MG63 (cell line): Measurements from ENCODE around the gene BRINP1. TPM values are rescaled to one million over a fixed set of nuclear protein-coding genes. Genes with fewer than 3 reads are reported as not detected.

ENCODE experiments used
- DNase-seq: peaks from one replicate; pipeline ENCODE4 v3.0.0-alpha.2; 2020
- H3K27me3 ChIP-seq: fragments of 250-450 bp; sonication (Bioruptor Pico); 2 replicates; pipeline ENCODE4 v1.5.1; 2020; ENCODE audit warnings: mild to moderate bottlenecking, moderate library complexity
- H3K36me3 ChIP-seq: fragments of 250-450 bp; sonication (Bioruptor Pico); 2 replicates; pipeline ENCODE4 v1.5.1; 2020; ENCODE audit warnings: mild to moderate bottlenecking, moderate library complexity
- H3K4me3 ChIP-seq: fragments of 250-450 bp; sonication (Bioruptor Pico); 2 replicates; pipeline ENCODE4 v1.5.1; 2020; ENCODE audit warnings: mild to moderate bottlenecking, moderate library complexity
- H3K9me3 ChIP-seq: fragments of 250-450 bp; sonication (Bioruptor Pico); 2 replicates; pipeline ENCODE4 v1.5.1; 2020; ENCODE audit warnings: mild to moderate bottlenecking, moderate library complexity
- total RNA-seq: library from RNA; depleted of rRNA; stranded (reverse); fragments of >200 nt; shearing (Covaris generic); gene quantifications from 2 replicates; pipeline ENCODE4 v1.2.3, GENCODE V29; 2014; ENCODE audit warnings: low replicate concordance

The BRINP1 gene
- total RNA-seq, 1 experiment from 2014 or later = 0.49 TPM

DNA sequence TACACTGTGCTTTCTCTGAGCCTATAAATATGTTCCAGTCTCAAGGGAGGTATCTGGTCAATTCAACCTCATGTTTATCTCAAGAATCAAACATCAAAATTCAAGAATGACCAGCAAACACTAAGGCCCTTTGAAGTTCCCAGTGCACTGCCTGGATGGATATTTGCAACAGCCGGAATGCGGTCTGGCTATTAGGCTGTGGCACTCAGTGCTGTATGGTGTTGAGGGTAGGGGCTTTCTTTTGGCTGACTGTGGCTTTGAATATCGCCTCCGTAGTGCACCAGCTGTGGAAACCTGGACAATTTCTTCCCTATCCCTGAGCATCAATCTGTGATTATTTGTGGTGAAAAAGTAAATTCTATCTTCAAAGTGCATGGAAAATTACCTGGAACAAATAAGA, 220.4 kb downstream of the BRINP1 start:
- DNase-seq = no peak
- no peak overlapping the region for H3K4me3 ChIP-seq
- no peaks in the 10 kb centered on the region for H3K36me3 ChIP-seq
- no peaks in the 10 kb centered on the region for H3K9me3 ChIP-seq
- H3K27me3 ChIP-seq = no peaks in the 10 kb centered on the region

DNA sequence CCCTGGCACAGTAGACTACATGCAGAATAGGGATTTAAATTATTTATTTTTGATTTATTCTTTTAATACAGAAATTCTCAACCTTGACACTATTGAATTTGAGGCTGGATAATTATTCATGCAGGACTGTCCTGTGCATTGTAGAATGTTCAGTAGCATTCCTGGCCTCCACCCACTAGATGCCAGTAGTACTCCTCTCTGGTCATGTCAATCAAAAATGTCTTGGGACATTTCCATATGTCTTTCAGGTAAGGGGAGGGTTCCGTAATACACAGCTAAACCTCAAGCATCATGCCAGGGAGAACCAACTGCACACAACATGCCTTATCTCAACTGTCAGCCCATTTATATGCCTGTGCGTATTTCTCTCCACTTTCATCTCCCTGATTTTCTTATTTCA, 231.8 kb downstream of the BRINP1 start:
- no peaks in the 10 kb centered on the region for H3K27me3 ChIP-seq
- no peaks in the 10 kb centered on the region for H3K36me3 ChIP-seq
- no peak overlapping the region for H3K4me3 ChIP-seq
- no peaks in the 10 kb centered on the region for H3K9me3 ChIP-seq
- DNase-seq = no peak

DNA sequence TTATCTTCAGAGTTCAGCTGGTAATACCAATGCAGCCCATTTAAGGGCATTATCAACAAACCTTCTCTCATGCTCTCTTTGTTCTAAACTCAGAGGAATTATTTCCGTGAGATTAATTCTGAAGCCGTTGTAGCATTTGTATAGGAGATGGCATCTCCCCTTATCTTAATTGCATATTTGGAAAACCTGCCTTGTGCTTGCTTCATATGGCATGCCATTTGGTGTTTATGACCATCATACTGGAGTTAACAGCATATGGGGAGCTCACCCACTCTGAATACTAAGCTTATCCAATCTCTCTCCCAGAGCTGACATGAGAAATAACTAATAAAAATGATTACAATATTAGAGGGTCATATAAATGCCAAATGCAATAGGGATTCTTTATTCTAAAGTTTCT, 243.2 kb downstream of the BRINP1 start:
- no peak for DNase-seq
- no peaks in the 10 kb centered on the region for H3K36me3 ChIP-seq
- H3K4me3 ChIP-seq = no peak overlapping the region
- no peaks in the 10 kb centered on the region for H3K9me3 ChIP-seq
- 0 out of 2 replicates have a peak, but pooled peaks cover 2% of the 10 kb centered on the region for H3K27me3 ChIP-seq

DNA sequence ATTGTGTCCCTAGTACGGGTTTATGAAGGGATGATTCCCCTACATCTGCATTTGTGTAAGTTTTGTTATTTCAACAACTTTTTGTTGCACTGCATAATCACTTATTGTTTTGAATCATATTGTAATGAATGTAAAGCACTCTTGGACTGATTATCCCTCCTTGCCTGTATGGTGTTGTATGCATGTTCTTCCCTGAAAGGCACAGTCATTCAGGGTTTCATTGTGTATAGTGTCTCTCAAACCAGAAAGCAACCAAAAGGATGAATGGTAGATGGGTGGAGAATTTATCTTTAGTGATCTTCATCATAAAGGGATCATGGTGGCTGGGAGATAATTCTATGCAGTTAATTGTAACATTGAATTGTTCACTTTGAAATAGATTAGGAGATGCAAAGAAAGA, 247.3 kb downstream of the BRINP1 start:
- Histone ChIP-seq H3K4me3 (no peak overlapping the region), H3K36me3 (no peaks in the 10 kb centered on the region), H3K9me3 (no peaks in the 10 kb centered on the region), H3K27me3 (no peaks in the 10 kb centered on the region)
- DNase-seq = no peak

DNA sequence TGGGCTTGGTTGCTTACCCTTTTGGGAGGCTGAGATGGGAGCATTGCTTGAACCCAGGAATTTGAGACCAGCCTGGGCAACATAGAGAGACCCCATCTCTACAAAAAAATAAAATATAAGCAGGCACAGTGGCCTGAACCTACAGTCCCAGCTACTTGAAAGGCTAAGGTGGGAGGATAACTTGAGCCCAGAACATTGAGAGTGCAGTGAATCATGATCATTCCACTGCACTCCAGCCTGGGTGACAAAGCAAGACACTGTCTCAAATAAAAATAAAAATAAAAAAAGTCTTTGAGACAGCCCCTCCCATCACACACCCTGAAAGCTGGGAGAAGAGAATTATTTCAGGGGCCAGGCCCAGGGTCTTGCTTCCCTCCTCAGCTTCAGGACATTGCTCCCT, 251.8 kb downstream of the BRINP1 start:
- no peak overlapping the region for H3K4me3 ChIP-seq
- no peaks in the 10 kb centered on the region for H3K9me3 ChIP-seq
- no peaks in the 10 kb centered on the region for H3K36me3 ChIP-seq
- H3K27me3 ChIP-seq = no peaks in the 10 kb centered on the region
- no peak for DNase-seq
